ENCODE results near the gene ANKS6. TPM values are rescaled to one million over a fixed set of nuclear protein-coding genes. Genes with fewer than 3 reads are reported as not detected.

ANKS6 gene
- total and polyA plus RNA-seq, 9 of the 15 experiments (the other 6 are each of a cell fraction or from before 2014, with no cell fraction given) = 9.9 to 74.5 (median 36.9) TPM

- TF ChIP-seq ZNF785 (CRISPR knock-in tag; IDR thresholded peaks at IDR 0.05) (no peak), PCBP2 (IDR thresholded peaks at IDR 0.05; ENCODE audit: low read depth, low read length, poor library complexity, severe bottlenecking) (no peak), ZNF507 (tag; conservative IDR thresholded peaks at IDR 0.05) (no peak), ZNF436 (CRISPR knock-in tag; IDR thresholded peaks at IDR 0.05) (no peak), XRCC4 (IDR thresholded peaks at IDR 0.05; ENCODE audit: extremely low read depth, insufficient read depth, insufficient read length) (no peak), FOXK1 (CRISPR knock-in tag; IDR thresholded peaks at IDR 0.05; ENCODE audit: borderline replicate concordance) (no peak), DACH1 (IDR thresholded peaks at IDR 0.05; ENCODE audit: partially characterized antibody) (no peak), ZSCAN32 (CRISPR knock-in tag; IDR thresholded peaks at IDR 0.05) (no peak), PCBP1 (IDR thresholded peaks at IDR 0.05; ENCODE audit: low read depth, low read length, poor library complexity, severe bottlenecking) (no peak), THAP7 (CRISPR knock-in tag; IDR thresholded peaks at IDR 0.05) (no peak), DIDO1 (tag; IDR thresholded peaks at IDR 0.05; ENCODE audit: low read depth) (no peak), PTTG1 (tag; IDR thresholded peaks at IDR 0.05; ENCODE audit: low read depth) (no peak), RBM17 (IDR thresholded peaks at IDR 0.05; ENCODE audit: borderline replicate concordance, low read depth, low read length) (no peak), CTBP1 (IDR thresholded peaks at IDR 0.05; ENCODE audit: borderline replicate concordance) (peak; percentile 85), ZNF76 (CRISPR knock-in tag; IDR thresholded peaks at IDR 0.05; ENCODE audit: borderline replicate concordance) (no peak), NKRF (IDR thresholded peaks at IDR 0.05; ENCODE audit: borderline replicate concordance) (no peak), KAT8 (IDR thresholded peaks at IDR 0.05; ENCODE audit: low read depth) (no peak), RBM34 (IDR thresholded peaks at IDR 0.05; ENCODE audit: borderline replicate concordance, insufficient read depth, low read length) (no peak), ZNF274 (IDR thresholded peaks at IDR 0.05; ENCODE audit: borderline replicate concordance, low read depth, low read length) (no peak), ETS2 (tag; IDR thresholded peaks at IDR 0.05; ENCODE audit: borderline replicate concordance, poor library complexity, severe bottlenecking) (no peak), PATZ1 (CRISPR knock-in tag; IDR thresholded peaks at IDR 0.05; ENCODE audit: borderline replicate concordance) (no peak), SMC3 (conservative IDR thresholded peaks at IDR 0.05; ENCODE audit: insufficient read depth, low read depth, low read length) (no peak), ATF4 (CRISPR knock-in tag; IDR thresholded peaks at IDR 0.05) (no peak)
These were observed at the start of gene ANKS6 (continued) for GRCh38 chr9:98796364-98797101.

Measured in K562 (cell line).